HG03460 (cell line): ENCODE results near the gene NAA16.

Source experiments
- ATAC-seq: cut with Tn5 transposase; IDR thresholded peaks from one replicate; pipeline ENCODE4 v1.9.1; 2021; ENCODE audit not compliant: unreplicated experiment

Gene NAA16

DNA sequence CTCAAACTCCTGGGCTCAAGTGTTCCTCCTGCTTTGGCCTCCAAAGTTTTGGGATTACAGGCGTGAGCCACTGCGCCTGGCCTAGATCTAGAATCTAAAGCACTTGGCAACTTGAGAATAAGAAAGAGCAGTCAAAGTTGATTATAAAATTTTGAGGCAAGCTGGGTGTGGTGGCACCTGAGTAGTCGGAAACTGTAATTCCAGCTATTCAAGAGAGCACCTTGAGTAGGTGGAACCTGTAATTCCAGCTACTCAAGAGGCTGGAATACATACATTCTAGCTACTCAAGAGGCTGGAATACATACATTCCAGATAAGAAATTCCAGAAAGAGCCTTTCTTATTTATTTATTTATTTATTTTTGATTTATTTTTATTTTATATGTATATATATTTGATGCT lies 8.3 kb upstream of the NAA16 start:
- no peak for ATAC-seq

DNA sequence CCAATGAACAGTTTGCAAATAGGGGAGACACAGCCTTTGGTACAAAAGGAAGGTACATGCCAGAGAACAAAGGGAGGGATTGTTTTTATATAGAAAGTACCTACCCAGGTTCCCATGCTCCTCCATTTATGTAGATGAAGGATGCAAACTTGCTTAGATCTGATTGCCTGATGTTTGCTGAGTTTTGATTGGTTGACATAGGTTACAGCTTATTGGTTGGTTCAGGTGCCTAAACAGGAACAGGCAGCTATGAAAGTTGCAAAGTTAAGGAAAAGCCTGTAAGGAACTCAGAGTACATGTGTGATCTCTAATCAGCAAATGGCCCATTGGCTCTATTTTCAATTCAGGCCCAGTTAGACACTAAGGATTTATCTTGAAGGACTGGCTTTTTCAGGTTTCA lies 6.5 kb upstream of the NAA16 start:
- no peak for ATAC-seq

DNA sequence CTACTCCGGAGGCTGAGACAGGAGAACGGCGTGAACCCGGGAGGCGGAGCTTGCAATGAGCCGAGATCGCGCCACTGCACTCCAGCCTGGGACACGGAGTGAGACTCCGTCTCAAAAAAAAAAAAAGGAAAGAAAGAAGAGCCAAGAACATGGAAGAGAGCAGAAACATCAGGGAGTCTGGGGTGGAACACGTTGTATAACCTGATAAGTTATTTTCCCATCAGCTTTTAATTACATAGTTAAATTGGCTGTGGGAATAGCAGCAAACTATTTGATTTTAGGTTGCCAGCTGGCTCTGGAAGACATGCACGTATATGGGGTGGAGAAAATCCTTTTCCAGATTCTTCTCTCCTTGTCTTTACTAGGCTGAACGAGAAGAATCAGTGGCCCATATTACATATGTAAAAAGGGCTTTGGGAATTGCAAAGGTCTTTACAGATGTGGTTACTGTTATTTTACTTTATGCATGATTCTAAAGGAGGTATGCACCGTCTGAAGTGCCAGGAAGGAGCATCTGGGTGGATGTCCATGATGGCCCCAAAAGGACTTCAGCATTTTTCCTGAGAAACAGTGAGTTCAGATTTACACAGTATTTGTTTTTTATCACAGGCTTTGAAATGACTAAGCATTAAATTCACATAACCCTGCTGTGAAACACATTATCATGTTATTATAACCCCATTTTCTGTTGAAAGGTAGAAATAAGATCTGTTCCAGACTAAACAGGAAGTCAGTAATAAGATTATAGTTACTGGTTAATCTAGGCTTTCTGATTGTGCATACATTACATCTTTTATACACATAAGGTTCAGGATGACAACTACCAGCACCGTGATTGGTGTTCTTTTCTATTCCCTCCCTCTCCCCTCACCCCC lies 4.6 kb upstream of the NAA16 start:
- no peak for ATAC-seq

DNA sequence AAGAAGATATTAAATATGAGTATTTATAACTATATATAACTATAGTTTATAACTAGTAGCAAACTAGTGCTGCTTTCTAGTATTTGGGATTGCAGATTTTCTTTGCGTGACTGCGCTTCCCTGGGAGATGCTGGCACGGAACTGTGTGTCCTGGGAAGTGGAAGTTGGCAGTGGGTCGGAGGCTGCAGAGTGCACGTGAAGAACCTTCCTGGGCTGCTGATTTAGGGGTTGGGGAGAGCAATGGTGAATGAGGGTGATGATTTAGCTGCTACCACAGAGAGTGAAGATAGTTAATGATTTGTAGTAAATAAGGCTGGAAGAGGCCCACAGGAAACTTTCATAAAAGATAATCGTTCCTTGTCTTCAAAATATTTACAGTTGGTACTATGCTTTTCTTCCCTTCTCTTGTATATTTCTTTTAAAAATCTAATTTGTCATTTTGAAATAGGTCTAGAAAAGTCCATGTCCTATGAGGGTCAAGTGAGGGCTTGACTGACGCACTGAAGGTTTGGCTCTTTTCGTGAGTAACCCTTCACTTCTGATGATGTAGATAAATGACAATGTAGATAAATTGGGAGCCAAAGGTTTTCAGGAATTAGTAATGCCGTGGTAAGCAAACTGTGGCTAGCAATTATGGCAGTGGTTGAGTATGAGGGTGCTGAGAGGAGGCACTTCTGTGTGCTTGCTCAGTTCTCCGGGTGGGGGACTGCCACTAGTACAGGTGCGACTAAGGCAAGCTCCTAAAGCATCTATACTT lies 3.0 kb upstream of the NAA16 start:
- ATAC-seq: no peak

DNA sequence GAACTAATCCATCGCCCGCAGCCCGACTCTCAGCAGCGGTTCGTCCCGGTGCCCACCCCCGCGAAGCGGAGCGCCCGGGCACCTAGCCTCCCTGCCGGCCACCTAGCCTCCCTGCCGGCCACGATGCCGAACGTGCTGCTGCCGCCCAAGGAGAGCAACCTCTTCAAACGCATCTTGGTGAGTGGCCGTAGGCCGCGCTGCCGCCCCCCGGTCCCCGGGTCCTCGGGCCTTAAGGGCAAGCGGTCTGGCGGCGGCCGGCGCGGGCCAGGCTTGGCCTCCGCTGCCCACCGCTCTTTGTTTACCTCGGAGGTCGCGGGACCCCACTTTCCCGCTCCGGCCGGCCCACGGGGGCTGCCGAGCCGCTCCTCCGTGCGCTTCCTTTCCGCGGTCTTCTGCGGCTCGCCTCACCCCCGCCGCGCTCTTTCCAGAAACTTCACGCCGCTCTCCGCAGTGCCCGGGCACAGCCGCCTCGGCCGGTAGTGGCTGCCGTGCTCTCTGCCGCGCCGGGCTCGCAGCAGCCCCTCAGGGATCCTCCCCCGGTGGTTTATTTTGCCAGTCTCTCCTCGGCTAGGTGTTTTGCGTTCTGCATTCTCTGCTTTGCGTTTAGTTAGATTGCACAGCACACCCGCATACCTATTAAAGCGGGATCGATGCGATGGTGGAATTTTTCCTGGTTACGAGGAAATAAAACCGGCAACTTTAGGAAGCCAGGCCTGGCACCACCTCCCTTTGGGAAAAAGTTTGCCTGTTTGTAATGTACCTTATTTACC lies 524 bp downstream of the NAA16 start:
- ATAC-seq: peak; percentile 41

DNA sequence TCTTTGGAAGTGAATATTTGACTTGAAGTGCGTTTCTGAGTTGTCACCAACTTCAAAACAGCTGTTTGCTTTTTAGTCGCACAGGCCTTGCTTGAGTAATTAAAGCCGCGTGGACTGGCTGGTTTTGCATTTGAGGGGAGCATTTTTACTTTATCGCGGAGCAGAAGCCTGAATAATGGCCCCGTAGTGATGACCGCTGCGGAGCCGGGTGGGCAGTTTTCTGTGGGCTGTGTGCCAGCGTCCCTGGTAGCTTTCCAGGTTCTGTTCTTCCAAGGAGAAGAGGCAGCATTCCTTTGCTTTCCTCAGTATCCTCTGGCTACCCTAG lies 1.1 kb downstream of the NAA16 start:
- ATAC-seq: no peak

DNA sequence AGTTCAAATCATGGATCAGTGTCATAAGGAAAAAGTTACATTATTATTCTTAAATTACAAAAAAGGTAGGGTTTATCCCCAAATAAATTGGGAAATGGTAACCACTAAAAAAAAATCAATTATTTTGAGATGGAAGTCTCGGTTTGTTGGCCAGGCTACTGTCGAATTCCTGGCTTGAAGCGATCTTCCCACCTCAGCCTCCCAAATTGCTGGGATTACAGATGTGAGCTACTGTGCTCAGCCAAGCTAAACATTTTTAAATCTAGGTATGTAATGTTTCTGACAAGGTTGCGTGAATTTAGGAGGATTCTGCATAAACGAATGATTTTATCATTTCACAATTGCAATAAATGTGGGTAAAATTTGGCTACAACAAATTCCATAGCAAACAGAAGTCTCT lies 2.0 kb downstream of the NAA16 start:
- no peak for ATAC-seq

DNA sequence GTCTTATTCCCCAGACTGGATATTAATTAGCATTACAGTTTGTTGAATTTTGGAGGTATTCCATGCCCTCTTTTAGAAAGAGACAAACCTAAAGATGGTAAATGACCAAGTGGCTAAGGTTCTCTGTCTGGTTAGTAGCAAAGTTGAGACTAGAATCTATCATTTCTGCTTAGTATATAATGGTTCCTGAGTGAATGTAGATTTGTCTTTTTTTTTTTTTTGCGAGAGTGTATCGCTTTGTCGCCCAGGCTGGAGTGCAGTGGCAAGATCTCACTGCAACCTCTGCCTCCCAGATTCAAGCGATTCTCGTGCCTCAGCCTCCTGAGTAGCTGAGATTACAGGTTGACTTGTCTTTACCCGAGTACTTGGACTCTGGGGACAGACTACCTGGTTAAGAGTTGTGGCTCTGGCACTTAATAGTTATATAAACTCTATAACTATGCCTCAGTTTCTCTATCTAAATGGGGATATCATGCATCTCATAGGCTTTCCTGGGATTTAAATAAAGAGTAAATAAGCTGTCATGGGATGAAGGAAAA lies 2.7 kb downstream of the NAA16 start:
- no peak for ATAC-seq

DNA sequence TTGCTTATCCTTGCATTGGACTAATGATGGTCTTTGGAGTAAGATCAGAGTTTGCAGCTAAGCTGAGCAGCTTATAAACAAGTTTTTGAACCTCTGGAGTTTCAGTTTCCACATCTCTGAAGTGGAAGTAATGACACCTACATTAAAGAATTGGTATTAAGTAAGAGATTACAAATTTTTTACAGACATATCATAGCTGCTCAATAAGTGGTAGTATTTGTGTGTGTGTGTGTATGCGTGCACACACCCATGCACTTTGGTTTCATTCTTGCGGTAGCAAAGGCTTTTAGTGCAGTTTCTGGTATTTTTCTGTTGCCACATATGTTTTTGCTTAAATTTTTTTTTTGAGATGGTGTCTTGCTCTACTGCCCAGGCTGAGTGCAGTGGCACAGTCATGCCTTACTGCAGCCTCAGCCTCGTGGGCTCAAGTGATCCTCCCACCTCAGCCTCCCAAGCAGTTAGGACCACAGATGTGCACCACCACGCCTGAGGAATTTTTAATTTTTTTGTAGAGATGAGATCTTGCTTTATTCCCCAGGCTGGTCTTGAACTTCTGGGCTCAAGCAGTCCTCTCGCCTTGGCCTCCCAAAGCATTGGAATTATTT lies 4.5 kb downstream of the NAA16 start:
- ATAC-seq: no peak

DNA sequence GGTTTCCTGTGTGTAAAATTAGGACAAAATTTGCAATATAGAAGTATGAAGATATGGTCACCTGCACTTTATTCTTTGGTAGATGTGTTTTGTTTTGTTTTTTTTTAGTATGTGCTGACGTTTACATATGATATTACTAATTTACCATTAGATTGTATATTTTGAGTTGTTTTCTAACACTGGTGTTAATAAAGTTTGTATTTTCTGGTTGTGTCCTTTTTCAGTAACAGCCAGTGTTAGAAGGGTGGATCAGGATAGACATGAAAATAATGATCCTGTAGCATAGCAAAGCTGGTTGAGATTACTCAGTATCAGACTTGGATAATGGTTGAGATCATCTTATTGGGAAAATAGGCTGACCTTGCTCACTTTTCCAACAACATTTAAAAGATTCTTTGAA lies 6.2 kb downstream of the NAA16 start:
- no peak for ATAC-seq

DNA sequence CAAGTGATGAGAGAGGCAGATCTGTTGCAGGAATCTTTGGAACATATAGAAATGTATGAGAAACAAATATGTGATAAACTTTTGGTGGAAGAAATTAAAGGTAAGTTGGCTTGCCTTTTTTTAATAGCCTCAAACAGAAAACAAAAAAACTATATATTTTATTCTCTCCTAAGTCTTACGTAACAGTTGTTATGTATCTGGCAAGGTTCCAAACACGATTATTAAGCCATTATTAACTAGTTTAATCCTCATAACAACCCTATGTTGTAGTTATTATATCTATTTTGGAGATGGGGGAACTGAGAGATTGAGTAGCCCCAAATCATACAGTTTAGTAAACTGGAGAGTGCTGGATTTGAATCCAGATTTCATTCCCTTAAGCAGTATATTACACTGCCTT lies 14.7 kb downstream of the NAA16 start:
- no peak for ATAC-seq

DNA sequence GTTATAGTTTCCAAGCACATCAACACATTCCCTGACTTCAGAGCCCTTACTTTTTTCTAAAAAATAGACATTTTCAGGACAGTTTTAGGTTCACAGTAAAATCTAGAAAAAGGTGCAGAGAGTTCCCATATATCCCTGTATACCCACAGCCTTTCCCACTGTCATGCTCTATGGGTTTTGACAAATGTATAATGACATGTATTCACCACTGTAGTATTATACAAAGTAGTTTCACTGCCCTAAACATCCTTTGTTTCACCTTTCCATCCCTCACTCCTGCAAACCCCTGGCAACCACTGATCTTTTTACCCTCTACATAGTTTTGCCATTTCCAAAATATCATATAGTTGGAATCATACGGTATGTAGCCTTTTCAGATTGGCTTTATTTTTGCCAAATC lies 15.6 kb downstream of the NAA16 start:
- ATAC-seq: no peak

DNA sequence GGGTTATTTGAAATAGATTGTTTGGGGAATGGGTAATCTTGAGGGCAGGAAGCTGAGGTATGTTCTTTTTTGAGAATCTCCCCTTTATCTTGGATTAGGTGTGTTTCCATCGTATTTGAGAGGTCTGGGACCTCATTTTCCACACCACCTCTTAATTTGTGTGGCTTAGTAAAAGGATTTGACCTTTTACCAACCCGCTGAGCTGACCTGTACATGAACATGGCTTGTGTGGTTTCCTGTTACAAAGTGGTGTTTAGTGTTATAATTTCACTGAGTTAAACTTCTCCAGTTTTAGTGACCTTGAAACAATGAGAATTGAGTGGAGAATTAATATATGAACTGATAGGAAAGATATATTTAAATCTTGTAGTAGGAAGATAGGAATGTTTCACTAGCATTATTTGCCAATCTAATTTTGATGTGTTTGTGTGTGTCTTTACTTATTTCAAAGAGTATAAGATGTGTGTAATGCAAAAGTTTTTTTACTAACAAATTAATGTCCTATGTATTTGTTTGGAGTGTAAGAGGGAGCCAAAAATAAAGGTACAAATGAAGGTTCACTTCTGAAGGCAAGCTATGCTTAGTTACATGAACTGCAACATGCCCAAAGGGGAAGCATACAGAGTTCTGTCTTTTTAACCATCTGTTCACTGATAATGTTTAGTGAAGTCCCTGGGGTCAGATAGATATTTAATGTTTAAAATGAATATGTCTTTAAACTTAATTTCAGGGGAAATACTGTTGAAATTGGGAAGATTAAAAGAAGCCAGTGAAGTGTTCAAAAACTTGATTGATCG lies 17.1 kb downstream of the NAA16 start:
- no peak for ATAC-seq

DNA sequence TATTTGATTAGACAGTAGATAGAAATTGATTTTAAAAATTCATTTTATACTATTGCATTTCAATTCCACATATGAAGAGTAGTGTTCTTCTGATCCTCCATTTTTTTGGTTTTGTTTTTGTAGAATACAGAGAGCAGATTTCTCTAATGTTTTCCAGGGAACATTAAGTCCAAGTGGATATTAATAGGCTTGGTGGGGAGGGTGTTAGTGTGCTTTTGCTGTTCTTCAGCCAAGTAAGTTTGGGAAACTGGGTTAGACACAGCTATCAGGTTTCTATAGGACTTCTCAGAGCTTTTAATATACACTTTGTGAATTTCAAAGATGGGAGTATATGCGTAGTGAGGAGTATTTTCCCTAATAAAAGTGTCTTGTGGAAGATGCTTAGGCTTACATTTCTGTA lies 21.8 kb downstream of the NAA16 start:
- ATAC-seq: no peak

DNA sequence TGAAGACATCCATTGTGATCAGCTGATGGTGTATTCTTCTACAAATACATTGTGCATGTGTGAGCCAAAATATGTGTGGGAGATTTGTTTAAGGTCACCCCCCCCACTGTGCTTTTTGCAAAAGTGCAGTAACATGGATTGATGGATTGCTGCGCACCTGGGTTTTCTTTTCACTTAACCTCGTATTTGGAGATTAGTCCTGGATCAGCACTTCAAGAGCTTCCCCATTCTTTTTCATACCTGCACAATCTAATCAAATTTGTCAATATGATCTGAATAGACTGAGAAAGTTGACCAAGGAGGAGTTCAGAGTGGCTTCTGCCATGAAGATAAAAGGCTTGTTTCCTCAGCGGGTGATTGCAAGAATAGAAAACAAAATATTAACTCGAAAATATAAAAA lies 23.7 kb downstream of the NAA16 start:
- no peak for ATAC-seq

DNA sequence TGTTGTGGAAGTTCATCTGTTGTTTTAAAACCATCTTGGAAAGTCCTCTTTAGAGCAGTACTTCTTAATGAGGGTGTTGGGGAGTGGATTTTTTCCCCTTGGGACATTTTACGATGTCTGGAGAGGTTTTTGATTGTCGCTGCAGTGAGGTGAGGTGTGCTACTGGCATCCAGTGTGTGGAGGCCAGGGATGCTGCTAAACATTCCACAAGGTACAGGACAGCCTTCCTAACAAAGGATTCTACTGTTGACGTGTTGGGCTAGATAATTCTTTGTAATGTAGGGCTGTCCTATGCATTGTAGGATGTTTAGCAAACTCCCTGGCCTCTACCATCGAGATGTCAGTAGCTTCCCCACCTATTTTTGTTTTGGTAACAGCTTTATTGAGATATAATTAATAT lies 33.3 kb downstream of the NAA16 start:
- ATAC-seq: no peak

DNA sequence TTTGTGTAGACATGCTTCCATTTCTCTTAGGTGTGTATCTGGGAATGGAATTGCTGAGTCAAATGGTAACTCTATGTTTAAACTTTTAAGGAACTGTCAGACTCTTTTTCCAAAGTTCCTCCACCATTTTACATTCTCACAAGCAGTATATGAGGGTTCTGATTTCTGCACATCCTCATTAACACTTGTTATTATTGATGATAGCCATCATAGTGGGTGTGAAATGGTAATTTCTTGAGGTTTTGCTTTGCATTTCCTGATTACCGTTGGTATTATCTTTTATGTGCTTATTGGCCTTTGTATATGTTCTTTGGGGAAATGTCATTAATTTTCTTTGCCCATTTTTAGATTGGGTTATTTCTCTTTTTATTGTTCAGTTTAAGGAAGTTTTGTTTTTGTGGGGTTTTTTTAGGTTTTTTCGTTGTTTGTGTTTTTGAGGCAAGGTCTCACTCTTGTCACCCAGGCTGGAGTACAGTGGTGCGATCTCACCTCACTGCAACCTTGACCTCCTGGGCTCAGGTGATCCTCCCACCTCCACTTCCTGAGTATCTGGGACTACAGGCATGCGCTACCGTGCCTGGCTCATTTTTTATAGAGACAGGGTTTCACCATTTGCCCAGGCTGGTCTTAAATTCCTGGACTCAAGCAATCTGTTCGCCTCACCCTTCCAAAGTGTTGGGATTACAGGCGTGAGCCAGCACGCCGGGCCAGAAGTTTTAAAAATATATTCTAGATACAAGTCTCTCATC lies 34.3 kb downstream of the NAA16 start:
- ATAC-seq: no peak

DNA sequence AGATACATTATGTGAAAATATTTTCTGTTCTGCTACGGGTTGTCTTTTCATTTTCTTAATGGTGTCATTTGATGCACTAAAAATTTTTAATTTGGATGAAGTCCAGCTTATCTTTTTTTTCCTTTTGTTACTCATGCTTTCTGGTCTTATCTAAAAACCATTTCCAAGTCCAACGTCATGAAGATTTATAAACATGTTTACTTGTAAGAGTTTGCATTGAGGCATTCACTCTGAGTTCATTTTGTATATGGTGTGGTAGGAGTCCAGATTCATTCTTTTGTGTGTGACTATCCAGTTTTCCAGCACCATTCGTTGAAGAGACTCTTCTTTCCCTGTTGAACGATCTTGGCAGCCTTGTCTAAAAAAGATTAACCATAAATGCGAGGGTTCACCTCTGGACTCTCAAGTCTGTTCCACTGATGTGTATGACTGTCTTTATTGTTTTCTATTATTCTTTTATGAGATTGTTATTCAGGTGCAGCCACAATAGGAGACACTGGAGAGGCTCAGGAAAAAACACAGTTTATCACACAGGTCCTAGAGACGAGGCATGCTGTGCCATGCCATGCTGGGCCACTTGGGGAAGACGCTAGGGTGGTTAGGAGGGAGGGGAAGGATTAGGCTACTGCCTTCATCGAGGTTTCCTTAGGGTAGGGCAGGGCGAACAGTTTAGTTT lies 35.0 kb downstream of the NAA16 start:
- no peak for ATAC-seq
